B cell (primary cell): Measurements from ENCODE around the gene RABEPK.

Source experiments
- EZH2 ChIP-seq: IDR thresholded peaks from 2 replicates; pipeline ENCODE4 v1.6.1; 2012; ENCODE audit warnings: borderline replicate concordance, low read depth, mild to moderate bottlenecking, moderate library complexity, low read length; ENCODE audit not compliant: insufficient read depth, poor library complexity, severe bottlenecking
- TF ChIP-seq, protein P1 (sequence below): fragments of 200-600 bp; IDR thresholded peaks from one replicate; pipeline ENCODE4 v1.8.0; 2022; ENCODE audit warnings: antibody characterized with exemption, mild to moderate bottlenecking

GRCh38 chr9:125258832-125259534, 58.6 kb downstream of the RABEPK start:
- TF ChIP-seq, protein P1, sequence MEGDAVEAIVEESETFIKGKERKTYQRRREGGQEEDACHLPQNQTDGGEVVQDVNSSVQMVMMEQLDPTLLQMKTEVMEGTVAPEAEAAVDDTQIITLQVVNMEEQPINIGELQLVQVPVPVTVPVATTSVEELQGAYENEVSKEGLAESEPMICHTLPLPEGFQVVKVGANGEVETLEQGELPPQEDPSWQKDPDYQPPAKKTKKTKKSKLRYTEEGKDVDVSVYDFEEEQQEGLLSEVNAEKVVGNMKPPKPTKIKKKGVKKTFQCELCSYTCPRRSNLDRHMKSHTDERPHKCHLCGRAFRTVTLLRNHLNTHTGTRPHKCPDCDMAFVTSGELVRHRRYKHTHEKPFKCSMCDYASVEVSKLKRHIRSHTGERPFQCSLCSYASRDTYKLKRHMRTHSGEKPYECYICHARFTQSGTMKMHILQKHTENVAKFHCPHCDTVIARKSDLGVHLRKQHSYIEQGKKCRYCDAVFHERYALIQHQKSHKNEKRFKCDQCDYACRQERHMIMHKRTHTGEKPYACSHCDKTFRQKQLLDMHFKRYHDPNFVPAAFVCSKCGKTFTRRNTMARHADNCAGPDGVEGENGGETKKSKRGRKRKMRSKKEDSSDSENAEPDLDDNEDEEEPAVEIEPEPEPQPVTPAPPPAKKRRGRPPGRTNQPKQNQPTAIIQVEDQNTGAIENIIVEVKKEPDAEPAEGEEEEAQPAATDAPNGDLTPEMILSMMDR = no peak
- TF ChIP-seq EZH2 = no peak
